ENCODE measurements around the gene TOM1. TPM values are rescaled to one million over a fixed set of nuclear protein-coding genes. Genes with fewer than 3 reads are reported as not detected.

TOM1 gene
- total and polyA plus RNA-seq, 4 donors = 17.9 to 53.0 (median 50.5) TPM

GRCh38 chr22:35306350-35306967 is 6.8 kb downstream of the TOM1 start:
- Histone ChIP-seq H3K27ac (ENCODE audit: low read depth in 1 of 2, low read length in 2 of 2) (no peak overlapping the region), H3K9ac (ENCODE audit: low read depth in 1 of 2, low read length in 2 of 2) (no peak overlapping the region), H3K36me3 (ENCODE audit: control insufficient read depth in 4 of 4, insufficient read depth in 3 of 4, low read depth in 1 of 4, low read length in 3 of 4) (no peaks in the 10 kb centered on the region), H3K4me1 (ENCODE audit: control insufficient read depth in 4 of 4, insufficient read depth in 4 of 4, low read length in 3 of 4) (peaks cover 5 to 37% (median 22%) of the 10 kb centered on the region in 4 donors), H3K4me3 (ENCODE audit: low read depth in 1 of 3, low read length in 3 of 3) (no peak overlapping the region), H3K27me3 (ENCODE audit: control insufficient read depth in 4 of 4, insufficient read depth in 4 of 4, low read length in 3 of 4) (no peaks in the 10 kb centered on the region), H3K9me3 (ENCODE audit: control insufficient read depth in 4 of 4, low read length in 3 of 4) (no peaks in the 10 kb centered on the region)
- 61% methylated on average over 4 of the region's 4 CpGs for WGBS
- TF ChIP-seq YY1 (IDR thresholded peaks at IDR 0.05) = no peak
- TF ChIP-seq TAF1 (conservative IDR thresholded peaks at IDR 0.05) = no peak
- no peak for TF ChIP-seq FOXA2 (IDR thresholded peaks at IDR 0.05)
- no peak for TF ChIP-seq CTCF (IDR thresholded peaks at IDR 0.05; ENCODE audit: low read depth, low read length, missing input control)
- no peak for TF ChIP-seq SP1 (IDR thresholded peaks at IDR 0.05)
- no peak for TF ChIP-seq RXRA (IDR thresholded peaks at IDR 0.05)
- TF ChIP-seq HNF4G (IDR thresholded peaks at IDR 0.05) = no peak
- no peak for TF ChIP-seq EGR1 (IDR thresholded peaks at IDR 0.05; ENCODE audit: low read depth in 2 of 2)
- no peak for TF ChIP-seq JUND (IDR thresholded peaks at IDR 0.05)
- no peak for TF ChIP-seq FOXA1 (IDR thresholded peaks at IDR 0.05)
- no peak for TF ChIP-seq REST (IDR thresholded peaks at IDR 0.05)
- no peak for TF ChIP-seq ZBTB33 (IDR thresholded peaks at IDR 0.05)
- no peak for TF ChIP-seq ATF3 (IDR thresholded peaks at IDR 0.05)
- TF ChIP-seq GABPA (IDR thresholded peaks at IDR 0.05 in 1 of 2, conservative IDR thresholded peaks at IDR 0.05 in 1 of 2) = no peak
- TF ChIP-seq RAD21 (IDR thresholded peaks at IDR 0.05) = no peak
- TF ChIP-seq NR2F2 (IDR thresholded peaks at IDR 0.05) = no peak
- no peak for DNase-seq (ENCODE audit: low spot score)

- TF ChIP-seq FOXA1 (IDR thresholded peaks at IDR 0.05) (no peak), EGR1 (IDR thresholded peaks at IDR 0.05; ENCODE audit: low read depth in 2 of 2) (no peak), NR2F2 (IDR thresholded peaks at IDR 0.05) (no peak)
- no peak overlapping the region for H3K4me3 ChIP-seq (ENCODE audit: low read depth in 1 of 3, low read length in 3 of 3)
- 91% methylated on average over 9 of the region's 9 CpGs for WGBS
- H3K4me1 ChIP-seq (ENCODE audit: control insufficient read depth in 4 of 4, insufficient read depth in 4 of 4, low read length in 3 of 4) = peaks cover 7 to 38% (median 21%) of the 10 kb centered on the region in 4 donors
- no peak for DNase-seq (ENCODE audit: low spot score)
- no peaks in the 10 kb centered on the region for H3K36me3 ChIP-seq (ENCODE audit: control insufficient read depth in 4 of 4, insufficient read depth in 3 of 4, low read depth in 1 of 4, low read length in 3 of 4)
- H3K27me3 ChIP-seq (ENCODE audit: control insufficient read depth in 4 of 4, insufficient read depth in 4 of 4, low read length in 3 of 4) = no peaks in the 10 kb centered on the region
- no peak overlapping the region for H3K27ac ChIP-seq (ENCODE audit: low read depth in 1 of 2, low read length in 2 of 2)
- H3K9ac ChIP-seq (ENCODE audit: low read depth in 1 of 2, low read length in 2 of 2) = no peak overlapping the region
- no peaks in the 10 kb centered on the region for H3K9me3 ChIP-seq (ENCODE audit: control insufficient read depth in 4 of 4, low read length in 3 of 4)
Observed at GRCh38 chr22:35307372-35307771, 7.7 kb downstream of the TOM1 start.

Measured in liver (tissue), 9 donors.